Glutamatergic neuron (in vitro differentiated cells): Measurements from ENCODE around the gene FAT1. TPM values are rescaled to one million over a fixed set of nuclear protein-coding genes. Genes with fewer than 3 reads are reported as not detected.

Experiments
- DNase-seq: peaks from one replicate; pipeline ENCODE4 v3.0.0; 2022
- H3K27ac Mint-ChIP-seq: one replicate; pipeline ENCODE4 v1.8.0; 2020; ENCODE audit warnings: mild to moderate bottlenecking, mixed read lengths, inconsistent platforms; ENCODE audit not compliant: unreplicated experiment
- H3K27me3 Mint-ChIP-seq: one replicate; pipeline ENCODE4 v1.8.0; 2020; ENCODE audit warnings: mild to moderate bottlenecking, moderate library complexity, mixed read lengths, inconsistent platforms; ENCODE audit not compliant: unreplicated experiment
- H3K36me3 Mint-ChIP-seq: one replicate; pipeline ENCODE4 v1.8.0; 2020; ENCODE audit warnings: mild to moderate bottlenecking, mixed read lengths, inconsistent platforms; ENCODE audit not compliant: unreplicated experiment
- H3K4me1 Mint-ChIP-seq: one replicate; pipeline ENCODE4 v1.8.0; 2020; ENCODE audit warnings: mild to moderate bottlenecking, low read depth, mixed read lengths, inconsistent platforms; ENCODE audit not compliant: unreplicated experiment
- H3K4me3 Mint-ChIP-seq: one replicate; pipeline ENCODE4 v1.8.0; 2020; ENCODE audit warnings: mild to moderate bottlenecking, mixed read lengths, inconsistent platforms; ENCODE audit not compliant: unreplicated experiment
- H3K9me3 Mint-ChIP-seq: one replicate; pipeline ENCODE4 v1.8.0; 2020; ENCODE audit warnings: mild to moderate bottlenecking, moderate library complexity, mixed read lengths, inconsistent platforms; ENCODE audit not compliant: unreplicated experiment
- CTCF ChIP-seq: fragments of 200-600 bp; sonication (generic); IDR thresholded peaks from one replicate; pipeline ENCODE4 v1.5.0; 2021; ENCODE audit not compliant: partially characterized antibody, unreplicated experiment
- total RNA-seq: library from RNA; stranded (reverse); fragmentation: NEBNext Ultra II Directional; extraction: Animal tissue kit (Norgen Biotek cat#: 25700); gene quantifications from one replicate; pipeline ENCODE4 v1.2.1, GENCODE V29; 2021; ENCODE audit not compliant: unreplicated experiment

FAT1 gene
- total RNA-seq, 1 donor from 2014 or later, result 34.3 TPM

DNA sequence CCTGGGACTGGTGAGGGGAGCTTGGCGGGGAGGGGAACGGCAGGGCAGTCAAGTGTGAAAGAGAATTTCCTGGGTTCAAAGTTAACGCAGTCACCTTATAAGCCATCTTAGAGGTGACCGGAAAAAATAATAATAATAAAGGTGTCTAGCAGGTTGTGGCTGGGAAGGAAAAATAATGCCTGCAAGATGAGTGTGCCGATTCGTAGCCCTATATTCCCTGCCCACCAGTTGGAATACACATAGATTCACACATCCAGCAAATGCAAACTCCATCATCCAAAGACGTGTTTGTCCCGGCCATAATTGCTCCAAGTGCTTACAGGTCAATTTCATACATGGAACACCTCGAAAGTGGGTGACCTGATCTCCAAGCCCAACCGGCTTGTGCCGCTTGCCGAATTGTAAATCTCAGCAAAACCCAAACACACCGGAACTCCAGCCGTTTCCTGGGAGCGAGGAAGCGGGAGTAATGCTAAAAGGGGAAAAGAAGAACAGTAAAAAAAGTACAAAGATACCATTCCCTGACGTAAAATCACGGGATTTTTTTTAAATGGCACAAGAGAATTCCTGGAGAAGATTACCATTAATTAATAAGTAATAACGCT, 1.3 kb upstream of the FAT1 start:
- no peaks in the 10 kb centered on the region for H3K36me3 Mint-ChIP-seq
- peaks cover 14% of the 10 kb centered on the region for H3K9me3 Mint-ChIP-seq
- peaks cover 24% of the 10 kb centered on the region for H3K27me3 Mint-ChIP-seq
- peaks cover 8% of the 10 kb centered on the region for H3K4me1 Mint-ChIP-seq
- peak overlapping the region; percentile 91 for H3K4me3 Mint-ChIP-seq
- no peak overlapping the region for H3K27ac Mint-ChIP-seq
- DNase-seq, result no peak
- TF ChIP-seq CTCF, result no peak

GRCh38 chr4:186724058-186724863, 605 bp upstream of the FAT1 start:
- Mint-ChIP-seq H3K4me1 (peaks cover 8% of the 10 kb centered on the region), H3K36me3 (no peaks in the 10 kb centered on the region), H3K9me3 (peaks cover 14% of the 10 kb centered on the region), H3K27ac (no peak overlapping the region), H3K27me3 (peaks cover 24% of the 10 kb centered on the region), H3K4me3 (peak overlapping the region; percentile 91)
- DNase-seq, result peak; percentile 53
- no peak for TF ChIP-seq CTCF

DNA sequence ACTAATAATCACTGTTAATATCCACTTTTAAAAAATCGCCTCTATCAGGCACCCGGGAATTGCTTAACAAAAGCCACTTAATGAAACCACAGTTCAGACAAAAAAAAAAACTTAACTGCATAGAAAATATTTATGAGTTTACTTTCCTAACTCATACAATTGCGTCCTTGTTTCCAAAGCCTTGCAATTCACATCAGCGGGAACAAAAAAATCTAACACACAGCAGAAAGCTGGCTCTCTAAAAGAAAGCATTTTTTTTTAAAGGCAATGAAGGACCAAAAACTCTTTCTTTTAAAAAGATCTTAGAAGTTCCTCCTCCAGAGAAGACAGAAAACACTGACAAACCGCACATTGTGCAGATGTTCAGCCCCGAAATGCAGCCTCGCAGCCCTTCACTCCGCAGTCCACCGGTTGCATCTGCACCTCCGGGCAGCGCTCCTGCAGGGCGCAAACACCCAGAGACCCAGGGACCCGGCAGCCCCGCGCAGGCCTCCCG, 812 bp downstream of the FAT1 start:
- H3K36me3 Mint-ChIP-seq, result no peaks in the 10 kb centered on the region
- H3K27ac Mint-ChIP-seq, result peak overlapping the region; percentile 7
- peak overlapping the region; percentile 86 for H3K4me3 Mint-ChIP-seq
- DNase-seq, result no peak
- H3K27me3 Mint-ChIP-seq, result peaks cover 23% of the 10 kb centered on the region
- H3K9me3 Mint-ChIP-seq, result peaks cover 14% of the 10 kb centered on the region
- H3K4me1 Mint-ChIP-seq, result peaks cover 8% of the 10 kb centered on the region
- TF ChIP-seq CTCF, result no peak

DNA sequence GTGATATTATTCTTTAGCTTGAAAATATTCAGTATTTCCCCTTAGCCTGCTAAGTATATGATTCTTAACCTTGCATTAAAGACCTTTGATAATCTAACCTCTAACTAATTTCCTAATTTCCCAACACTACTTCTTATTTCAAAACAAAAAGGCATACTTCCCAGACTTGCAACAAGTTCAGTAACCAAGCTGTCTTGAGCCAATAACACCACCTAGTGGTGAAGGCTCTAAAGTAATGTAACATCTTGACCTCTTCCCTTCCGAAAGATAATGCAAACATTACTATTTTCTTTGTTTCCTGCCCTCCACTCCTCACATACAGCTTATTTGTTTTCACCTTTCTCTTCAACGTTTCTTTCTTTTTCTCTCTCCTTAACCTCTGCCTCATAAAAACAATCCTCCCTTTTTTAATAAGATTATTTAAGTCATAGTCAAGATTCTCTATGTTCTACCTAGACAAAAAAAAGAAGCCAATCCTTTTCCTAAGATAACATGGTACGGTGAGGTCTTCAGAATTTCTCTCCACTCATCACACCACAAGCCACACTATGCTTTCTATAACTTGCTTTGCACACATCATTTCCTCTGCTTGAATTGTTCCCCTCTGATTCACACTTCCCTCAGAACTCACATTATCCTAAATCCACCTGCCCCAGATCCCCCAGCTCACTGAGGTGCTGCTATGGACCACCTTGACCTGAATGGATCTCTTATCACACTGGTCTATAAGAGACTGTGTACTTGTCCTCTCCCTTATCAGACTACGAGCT, 3.5 kb downstream of the FAT1 start:
- H3K4me1 Mint-ChIP-seq, result peaks cover 5% of the 10 kb centered on the region
- DNase-seq, result no peak
- H3K4me3 Mint-ChIP-seq, result no peak overlapping the region
- H3K27ac Mint-ChIP-seq, result no peak overlapping the region
- TF ChIP-seq CTCF, result peak; percentile 70
- peaks cover 9% of the 10 kb centered on the region for H3K9me3 Mint-ChIP-seq
- H3K27me3 Mint-ChIP-seq, result peaks cover 13% of the 10 kb centered on the region
- H3K36me3 Mint-ChIP-seq, result no peaks in the 10 kb centered on the region
